ENCODE data around the gene ITGA3.

DNA sequence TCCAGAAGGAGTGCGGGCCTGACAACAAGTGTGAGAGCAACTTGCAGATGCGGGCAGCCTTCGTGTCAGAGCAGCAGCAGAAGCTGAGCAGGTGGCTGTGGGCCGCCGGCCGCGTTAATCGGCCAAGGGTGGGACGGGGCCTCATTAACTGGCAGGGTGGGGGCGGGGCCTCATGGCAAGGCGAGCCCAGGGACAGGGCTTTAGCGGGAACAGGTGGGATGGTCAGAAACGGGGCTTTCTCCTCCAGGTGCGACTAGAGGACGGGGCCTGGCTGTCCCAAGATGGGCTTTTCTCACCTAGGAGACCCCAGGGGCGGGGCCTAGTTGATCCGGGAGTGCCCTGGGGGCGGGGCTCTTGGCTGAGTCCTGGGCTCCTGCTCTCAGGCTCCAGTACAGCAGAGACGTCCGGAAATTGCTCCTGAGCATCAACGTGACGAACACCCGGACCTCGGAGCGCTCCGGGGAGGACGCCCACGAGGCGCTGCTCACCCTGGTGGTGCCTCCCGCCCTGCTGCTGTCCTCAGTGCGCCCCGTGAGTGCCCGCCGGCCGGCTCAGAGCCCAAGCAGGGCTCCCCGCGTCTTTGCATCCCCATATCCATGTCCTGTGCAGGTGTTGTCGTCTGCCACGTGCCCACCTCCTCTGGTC, 20.8 kb downstream of the ITGA3 start:
- TF ChIP-seq TCF12 (IDR thresholded peaks at IDR 0.05) (no peak), POLR2AphosphoS5 (IDR thresholded peaks at IDR 0.05; ENCODE audit: low read depth, low read length) (no peak), SIN3A (IDR thresholded peaks at IDR 0.05; ENCODE audit: borderline replicate concordance, low read depth, low read length) (no peak)
